HG02938 (cell line): ENCODE measurements around the gene PRKAR2B.
"Not testable (repeated sequence)": the region's sequence is repeated elsewhere in the genome, so short reads cannot be mapped to it uniquely, and the experiment has no call there.

Experiments used
- ATAC-seq: cut with Tn5 transposase; IDR thresholded peaks from one replicate; pipeline ENCODE4 v1.9.1; 2021; ENCODE audit warnings: mild to moderate bottlenecking, moderate library complexity; ENCODE audit not compliant: unreplicated experiment

The PRKAR2B gene

DNA sequence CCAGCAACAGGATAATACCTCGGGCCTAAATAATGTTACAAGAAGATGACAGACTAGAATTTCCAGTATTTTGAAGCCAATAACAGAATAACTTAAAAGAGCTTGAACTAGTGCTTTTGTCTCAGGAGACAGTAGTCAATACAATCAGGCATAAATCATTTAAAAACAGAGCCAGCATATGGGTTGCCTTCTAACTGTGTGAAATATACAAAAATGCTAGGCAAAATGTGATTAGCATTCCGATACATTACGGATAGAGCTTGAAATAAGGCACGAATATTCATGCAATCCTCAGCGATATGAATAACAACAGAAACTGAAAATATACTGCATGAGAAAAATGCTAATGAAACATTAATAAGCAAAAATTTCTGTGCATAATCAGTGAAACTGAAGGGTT lies 18.3 kb upstream of the PRKAR2B start:
- no peak for ATAC-seq

DNA sequence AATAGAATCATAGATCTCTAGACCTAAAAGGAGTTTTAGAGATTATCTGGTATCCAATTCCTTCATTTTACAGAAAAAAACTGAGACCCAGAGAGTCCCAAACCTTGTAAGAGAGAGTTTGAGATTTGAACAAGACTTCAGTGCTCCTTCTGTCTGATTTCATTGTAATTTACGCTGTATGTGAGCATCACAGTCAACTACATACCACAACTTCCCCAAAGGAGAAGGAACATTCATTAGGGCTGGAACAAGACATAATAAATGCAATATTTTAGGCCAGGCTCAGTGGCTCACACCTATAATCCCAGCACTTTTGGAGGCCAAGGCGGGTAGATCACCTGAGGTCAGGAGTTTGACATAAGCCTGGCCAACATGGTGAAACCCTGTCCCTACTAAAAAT lies 17.3 kb upstream of the PRKAR2B start:
- ATAC-seq: no peak

DNA sequence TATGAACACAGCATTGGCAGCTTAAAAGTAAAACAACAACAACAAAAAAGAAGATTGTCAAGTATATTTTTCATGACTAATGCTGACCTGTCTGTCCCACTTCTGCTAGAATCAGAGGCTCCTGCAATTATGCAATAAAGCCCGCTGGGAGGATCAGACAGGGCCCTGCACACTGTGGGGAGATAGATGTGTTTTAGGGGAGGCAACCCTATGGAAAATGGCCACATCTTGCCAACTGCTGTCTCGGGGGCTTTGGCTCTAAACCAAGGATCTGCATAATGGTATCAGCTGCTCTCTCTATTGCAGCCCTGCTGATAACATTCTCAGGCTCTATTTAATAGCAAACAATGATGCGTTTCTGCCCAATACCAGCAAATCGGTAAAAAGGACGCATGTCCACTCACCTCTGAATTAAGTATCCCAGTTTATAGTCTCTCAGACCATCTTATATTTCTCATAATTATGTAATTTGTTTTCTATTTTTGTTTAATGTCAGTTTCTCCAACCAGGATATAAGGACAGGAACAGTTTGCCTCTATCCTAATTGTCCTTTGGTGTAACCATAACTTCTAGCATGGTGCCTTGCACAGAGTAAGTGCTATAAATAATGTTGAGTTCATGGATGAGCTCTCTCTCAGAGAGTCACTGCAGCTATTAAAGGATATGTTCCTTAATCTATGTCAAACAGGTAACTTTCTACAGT lies 15.3 kb upstream of the PRKAR2B start:
- ATAC-seq: no peak

- no peak for ATAC-seq
These were observed 14.7 kb upstream of the PRKAR2B start for GRCh38 chr7:107029764-107030286.

- ATAC-seq: no peak
These were observed 12.5 kb upstream of the PRKAR2B start for GRCh38 chr7:107032050-107032449.

GRCh38 chr7:107032720-107033438 lies 11.6 kb upstream of the PRKAR2B start:
- no peak for ATAC-seq

DNA sequence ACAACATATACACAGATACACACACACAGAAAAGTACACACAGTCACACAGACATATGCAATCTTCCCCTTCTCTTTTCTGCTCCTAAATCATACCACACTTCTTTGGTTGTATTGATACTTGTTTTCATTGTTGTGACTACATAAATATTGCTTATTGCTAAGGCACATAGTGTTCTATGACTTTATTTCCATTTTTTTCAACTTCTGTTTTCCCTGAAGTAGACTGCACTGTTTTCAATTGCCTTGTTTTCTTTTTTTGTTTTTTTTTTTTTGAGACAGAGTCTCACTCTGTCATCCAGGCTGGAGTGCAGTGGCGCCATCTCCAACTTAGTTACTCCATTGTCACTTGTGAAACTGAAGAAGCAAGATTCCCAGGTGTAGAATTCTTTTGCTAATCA lies 10.0 kb upstream of the PRKAR2B start:
- no peak for ATAC-seq

GRCh38 chr7:107035446-107035845 lies 9.1 kb upstream of the PRKAR2B start:
- ATAC-seq: no peak

DNA sequence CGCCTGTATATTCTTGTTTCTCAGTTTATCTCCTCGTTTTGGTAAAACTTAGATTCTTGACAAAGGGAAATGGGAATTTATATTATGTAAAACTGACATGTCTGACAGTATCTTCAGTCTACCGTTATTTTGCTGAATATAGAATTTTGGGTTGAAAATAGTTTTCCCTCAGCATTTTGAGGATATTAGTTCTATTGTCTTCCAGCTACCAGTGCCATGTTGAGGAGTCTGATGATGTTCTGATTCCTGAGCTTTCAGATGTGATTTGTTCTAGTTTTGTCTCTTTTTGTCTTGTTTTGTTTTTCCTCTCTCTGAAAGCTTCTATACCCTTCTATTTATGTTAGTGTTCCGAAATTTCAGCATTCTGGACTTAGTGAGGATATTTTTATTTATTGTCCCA lies 8.0 kb upstream of the PRKAR2B start:
- no peak for ATAC-seq

DNA sequence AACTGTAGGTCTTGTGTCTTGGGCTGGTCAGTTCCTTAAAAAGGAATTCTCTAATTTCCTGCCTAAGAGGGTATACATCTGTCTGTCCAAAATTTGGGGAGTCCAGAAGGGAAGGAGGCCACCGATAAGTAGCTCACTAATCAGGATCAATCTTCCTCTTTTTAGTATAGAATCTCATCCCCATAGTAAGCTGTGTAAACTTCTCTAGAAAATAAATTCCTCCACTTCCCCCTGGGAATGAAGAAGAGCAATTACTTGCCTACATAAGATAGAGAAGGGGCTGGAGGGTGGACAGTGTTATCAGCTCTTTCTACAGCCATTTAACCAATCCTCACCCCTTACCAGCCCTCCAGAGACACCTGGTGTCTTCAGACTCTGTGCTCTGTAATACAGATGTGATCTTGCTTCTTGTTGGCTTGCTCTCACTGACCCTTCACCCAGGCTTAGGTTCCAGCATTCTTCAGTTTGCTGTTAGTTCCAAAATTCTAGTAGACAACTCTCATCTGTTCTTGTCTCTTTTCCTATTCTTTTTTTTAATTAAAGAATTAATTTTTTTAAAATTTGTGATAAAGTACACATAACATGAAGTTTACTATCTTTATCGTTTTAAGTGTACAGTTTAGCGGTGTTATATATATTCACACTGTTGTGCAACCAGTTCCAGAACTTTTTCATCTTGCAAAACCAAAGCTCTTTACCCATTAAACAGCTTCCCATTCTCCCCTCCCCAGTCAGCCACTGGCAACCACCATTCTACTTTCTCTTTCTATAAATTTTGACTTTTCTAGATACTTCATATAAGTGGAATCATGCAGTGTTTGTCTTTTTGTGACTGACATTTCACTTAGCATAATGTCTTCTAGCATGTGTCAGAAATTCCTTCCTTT lies 6.5 kb upstream of the PRKAR2B start:
- ATAC-seq: no peak

GRCh38 chr7:107039199-107039900 lies 5.2 kb upstream of the PRKAR2B start:
- no peak for ATAC-seq

DNA sequence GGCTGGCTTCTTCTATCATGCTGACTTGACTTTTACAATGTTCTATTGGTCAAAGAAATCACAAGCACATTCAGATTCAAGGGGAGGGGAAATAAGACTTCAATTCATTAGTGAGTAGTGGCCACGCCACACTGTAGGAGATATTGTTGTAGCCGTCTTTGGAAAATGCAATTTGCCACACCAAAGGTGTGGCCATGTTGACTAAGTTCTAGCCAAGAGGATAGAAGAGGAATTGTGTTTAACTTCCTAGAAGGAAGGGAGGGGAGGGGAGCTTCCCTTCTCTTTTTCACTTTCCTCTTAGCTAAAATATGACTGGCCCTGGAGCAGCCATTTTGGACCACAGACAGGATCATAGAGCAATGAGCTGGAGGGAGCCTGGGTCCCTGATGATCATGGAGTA lies 3.4 kb upstream of the PRKAR2B start:
- ATAC-seq: no peak

DNA sequence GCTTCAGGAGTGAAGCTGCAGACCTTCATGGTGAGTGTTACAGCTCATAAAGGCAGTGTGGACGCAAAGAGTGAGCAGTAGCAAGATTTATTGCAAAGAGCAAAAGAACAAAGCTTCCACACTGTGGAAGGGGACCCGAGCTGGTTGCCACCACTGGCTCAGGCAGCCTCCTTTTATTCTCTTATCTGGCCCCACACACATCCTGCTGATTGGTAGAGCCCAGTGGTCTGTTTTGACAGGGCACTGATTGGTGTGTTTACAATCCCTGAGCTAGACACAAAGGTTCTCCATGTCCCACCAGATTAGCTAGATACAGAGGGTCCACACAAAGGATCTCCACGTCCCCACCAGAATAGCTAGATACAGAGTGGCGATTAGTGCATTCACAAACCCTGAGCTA lies 2.7 kb upstream of the PRKAR2B start:
- ATAC-seq: not testable (repeated sequence)

DNA sequence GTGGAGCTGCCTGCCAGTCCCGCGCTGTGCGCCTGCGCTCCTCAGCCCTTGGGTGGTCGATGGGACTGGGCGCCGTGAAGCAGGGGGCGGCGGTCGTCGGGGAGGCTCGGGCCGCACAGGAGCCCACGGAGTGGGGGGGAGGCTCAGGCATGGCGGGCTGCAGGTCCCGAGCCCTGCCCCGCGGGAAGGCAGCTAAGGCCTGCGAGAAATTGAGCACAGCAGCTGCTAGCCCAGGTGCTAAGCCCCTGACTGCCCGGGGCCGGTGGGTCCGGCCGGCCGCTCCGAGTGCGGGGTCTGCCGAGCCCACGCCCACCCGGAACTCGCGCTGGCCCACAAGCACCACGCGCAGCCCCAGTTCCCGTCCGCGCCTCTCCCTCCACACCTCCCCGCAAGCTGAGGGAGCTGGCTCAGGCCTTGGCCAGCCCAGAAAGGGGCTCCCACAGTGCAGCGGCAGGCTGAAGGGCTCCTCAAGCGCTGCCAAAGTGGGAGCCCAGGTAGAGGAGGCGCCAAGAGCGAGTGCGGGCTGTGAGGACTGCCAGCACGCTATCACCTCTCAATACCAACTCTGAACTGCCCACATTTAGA lies 2.1 kb upstream of the PRKAR2B start:
- not testable (repeated sequence) for ATAC-seq

DNA sequence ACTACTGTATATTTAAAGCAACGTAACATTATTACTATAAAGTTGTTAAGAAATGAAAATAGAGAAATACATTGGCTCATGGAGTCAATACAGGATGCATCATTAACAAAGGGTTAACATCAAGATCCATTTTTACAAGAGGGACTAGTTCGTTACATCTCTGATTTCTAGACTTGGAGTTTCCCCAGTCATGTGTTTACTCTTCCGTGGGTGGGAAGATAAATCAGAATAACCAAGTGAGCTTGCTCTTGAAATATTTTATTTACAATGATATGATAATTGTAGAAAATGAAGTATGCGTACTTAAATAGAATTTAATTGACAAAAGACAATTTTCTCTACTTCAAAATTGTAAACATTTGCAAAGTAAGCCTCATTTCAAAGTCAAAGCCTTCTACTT lies 1.0 kb upstream of the PRKAR2B start:
- ATAC-seq: no peak

DNA sequence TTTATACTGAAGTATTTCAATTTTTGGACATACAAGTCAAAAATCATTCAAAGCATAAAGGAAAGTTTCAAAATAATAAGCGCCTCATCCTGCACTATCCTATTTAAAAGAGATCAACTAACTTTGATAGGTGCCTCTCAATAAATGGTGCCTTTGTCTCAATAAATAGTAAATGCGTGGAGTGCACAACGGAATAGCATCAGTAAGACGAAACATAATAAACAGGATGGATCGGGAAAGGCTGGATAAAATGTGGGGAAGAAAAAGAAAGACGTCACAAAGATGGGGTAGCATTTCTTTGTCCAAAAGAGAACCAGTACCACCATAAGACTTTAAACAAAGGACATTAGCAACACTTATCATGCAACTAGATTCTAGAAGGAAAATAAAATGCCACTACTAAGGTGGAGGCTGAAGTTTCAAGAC lies 571 bp upstream of the PRKAR2B start:
- ATAC-seq: no peak

DNA sequence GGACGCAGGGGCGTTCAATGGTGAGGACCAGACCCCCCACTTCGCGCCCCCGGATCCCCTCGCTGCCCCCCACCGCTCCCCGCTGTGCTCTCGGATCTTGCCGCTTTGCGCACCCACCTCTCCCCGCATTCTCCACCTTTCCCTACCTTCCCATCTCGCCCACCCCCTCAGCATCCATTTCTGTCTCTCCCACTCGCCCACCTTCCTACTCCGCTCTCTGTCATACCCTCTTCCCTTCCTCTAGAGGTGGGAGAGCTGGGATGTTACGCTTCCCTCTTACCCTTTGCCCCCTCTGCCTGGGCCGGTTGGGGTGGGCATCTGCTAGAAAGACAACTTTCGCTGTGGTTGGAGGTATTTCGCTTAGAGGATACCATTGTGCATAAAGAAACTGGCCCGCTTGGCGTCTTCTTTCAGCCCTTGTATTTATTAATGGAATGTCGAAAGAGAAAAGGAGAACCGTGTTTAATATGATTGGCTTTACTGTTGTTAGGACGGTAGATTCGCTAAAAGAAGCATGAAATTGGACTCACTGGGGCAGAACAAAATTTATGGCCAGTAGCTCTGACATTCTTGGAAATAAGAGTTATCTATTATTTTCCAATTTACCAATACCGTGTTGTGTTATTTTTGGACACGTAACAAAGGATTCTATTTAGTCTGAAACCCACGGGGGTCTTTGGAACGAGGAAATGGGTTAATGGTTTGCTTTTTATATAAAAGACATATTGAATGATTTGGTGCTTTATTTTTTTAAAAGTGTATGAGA lies 873 bp downstream of the PRKAR2B start:
- ATAC-seq: no peak

- ATAC-seq: no peak
These were observed 1.5 kb downstream of the PRKAR2B start for GRCh38 chr7:107045980-107046379.

GRCh38 chr7:107046491-107047259 lies 2.2 kb downstream of the PRKAR2B start:
- no peak for ATAC-seq
